ENCODE results near the gene CUX1.
"Not testable (repeated sequence)": the region's sequence is repeated elsewhere in the genome, so short reads cannot be mapped to it uniquely, and the experiment has no call there.

Gene CUX1

DNA sequence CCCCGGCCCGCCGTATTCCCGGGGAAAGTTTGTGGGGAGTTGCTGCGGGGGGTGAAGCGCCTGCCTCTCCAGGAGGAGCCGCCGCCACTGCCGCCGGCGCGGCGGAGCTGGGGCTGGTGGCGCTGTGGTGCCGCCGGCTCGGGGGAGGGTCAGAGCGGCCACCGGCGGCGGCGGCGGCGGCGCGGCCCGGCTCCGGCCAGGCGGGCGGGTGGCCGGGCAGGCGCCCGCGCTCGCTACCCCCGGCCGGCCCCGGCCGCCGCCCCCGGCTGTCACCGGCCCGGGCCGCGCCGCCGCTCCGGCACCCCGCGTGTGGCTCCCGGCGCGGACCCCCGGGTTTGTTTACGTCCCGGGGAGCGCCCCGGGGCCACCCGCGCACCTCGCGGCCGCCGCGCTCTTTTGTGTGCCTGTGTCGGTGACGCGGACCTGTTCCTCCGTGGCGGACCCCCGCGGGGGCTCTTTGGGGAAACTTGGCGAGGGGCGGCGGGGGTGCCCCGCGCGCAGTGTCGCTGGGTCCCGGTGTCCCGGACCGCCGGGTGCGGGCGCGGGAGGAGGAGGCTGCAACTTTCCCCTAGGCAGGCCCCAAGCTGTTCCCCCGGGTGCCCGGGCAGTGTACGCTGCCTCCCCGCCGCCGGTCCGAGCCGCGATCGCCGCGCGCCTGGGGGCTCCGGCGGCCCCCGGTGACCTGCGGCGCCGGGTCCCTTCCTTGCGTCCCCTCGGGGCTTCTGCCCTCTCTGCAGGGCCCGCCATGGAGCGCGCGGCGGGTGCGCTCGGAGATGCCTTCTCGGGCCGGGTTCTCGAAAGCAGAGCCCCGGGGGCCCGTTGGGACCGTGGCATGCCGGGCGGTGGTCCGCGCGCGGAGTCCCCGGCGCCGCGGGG is 593 bp upstream of the CUX1 start:
- peaks cover 6% of the 10 kb centered on the region for H3K36me3 ChIP-seq (ENCODE audit: control insufficient read depth, insufficient read depth, low read length)
- H3K9me3 ChIP-seq (ENCODE audit: control insufficient read depth, low read length): no peaks in the 10 kb centered on the region
- no peak overlapping the region for H3K27ac ChIP-seq (ENCODE audit: low read depth, low read length, severe bottlenecking)
- 0% methylated on average over 98 of the region's 130 CpGs for WGBS, 2 experiments (ENCODE audit: insufficient coverage in 2 of 2)
- peaks cover 28% of the 10 kb centered on the region for H3K4me1 ChIP-seq (ENCODE audit: control insufficient read depth, insufficient read depth, low read length, poor library complexity, severe bottlenecking)
- H3K4me3 ChIP-seq (ENCODE audit: extremely low read depth, insufficient read depth, low read length, poor library complexity, severe bottlenecking): peak overlapping the region; percentile 81

DNA sequence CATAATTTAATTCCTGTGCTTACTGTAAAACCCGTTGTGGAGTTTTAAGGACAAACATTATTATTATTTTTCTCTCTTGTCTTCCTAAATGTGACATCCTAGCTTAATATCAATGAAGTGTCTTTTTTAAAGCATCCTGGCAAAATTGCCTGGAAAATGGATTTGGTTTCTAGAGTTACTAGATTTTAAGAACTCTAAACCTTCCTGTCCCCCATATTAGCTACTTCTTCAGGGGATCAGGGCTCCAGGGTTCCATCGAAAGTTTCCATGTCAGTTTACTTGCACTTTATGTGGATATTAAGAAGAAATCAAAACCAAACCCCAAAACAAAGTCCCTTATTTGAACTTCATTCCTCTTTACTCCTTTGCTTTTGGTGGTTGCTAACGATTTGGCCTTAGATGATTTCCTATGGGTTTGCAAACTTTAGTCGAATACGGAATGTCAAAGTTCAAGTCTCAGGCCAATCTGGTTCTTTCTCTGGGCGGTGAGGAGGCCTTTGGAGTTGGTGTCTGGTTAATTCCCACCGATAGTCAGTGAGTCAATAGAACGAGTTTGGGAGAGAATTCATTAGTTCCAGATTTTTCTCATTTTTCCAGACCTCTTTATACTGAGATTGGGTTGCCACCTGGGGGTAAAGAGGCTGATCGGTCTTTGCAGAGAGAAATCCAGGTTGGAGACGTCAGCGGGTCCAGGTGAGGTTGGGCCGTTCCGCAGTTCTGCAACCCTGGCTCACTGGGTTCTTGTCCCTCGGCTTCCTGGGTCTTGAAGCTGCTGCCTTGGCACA is 1.1 kb downstream of the CUX1 start:
- H3K4me3 ChIP-seq (ENCODE audit: extremely low read depth, insufficient read depth, low read length, poor library complexity, severe bottlenecking): peak overlapping the region; percentile 81
- WGBS, 2 experiments (ENCODE audit: insufficient coverage in 2 of 2): 46 to 51% methylated on average over 9 to 12 of the region's 14 CpGs
- H3K9me3 ChIP-seq (ENCODE audit: control insufficient read depth, low read length): no peaks in the 10 kb centered on the region

DNA sequence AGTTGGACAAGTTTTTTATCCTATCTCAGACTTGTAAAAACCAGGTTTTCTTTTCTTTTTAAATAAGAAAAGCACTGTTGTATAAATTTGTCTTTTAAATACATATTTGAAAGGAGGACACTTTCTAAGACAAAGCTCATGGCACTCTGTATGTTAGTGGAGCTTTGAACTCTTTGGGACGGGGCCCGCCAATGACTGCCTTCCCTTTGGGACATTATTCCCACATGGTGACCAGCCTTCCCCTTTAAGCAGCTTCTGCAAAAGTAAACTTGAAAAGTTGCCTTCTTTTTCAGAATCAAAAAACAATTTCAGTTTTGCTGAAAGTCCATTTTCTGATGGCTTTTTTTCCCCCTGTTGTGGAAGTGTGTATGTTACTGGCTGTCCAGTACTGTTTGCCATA is 1.8 kb downstream of the CUX1 start:
- 100% methylated on average over 2 of the region's 2 CpGs; no CpG with 5 or more reads in 1 of the 2 experiments for WGBS, 2 experiments (ENCODE audit: insufficient coverage in 2 of 2)
- Histone ChIP-seq H3K27ac (ENCODE audit: low read depth, low read length, severe bottlenecking) (no peak overlapping the region), H3K4me3 (ENCODE audit: extremely low read depth, insufficient read depth, low read length, poor library complexity, severe bottlenecking) (no peak overlapping the region), H3K36me3 (ENCODE audit: control insufficient read depth, insufficient read depth, low read length) (peaks cover 16% of the 10 kb centered on the region), H3K9me3 (ENCODE audit: control insufficient read depth, low read length) (no peaks in the 10 kb centered on the region), H3K4me1 (ENCODE audit: control insufficient read depth, insufficient read depth, low read length, poor library complexity, severe bottlenecking) (peaks cover 31% of the 10 kb centered on the region)

More for the DNA sequence above, 1.1 kb downstream of the CUX1 start:
- Histone ChIP-seq H3K27ac (ENCODE audit: low read depth, low read length, severe bottlenecking) (no peak overlapping the region), H3K4me1 (ENCODE audit: control insufficient read depth, insufficient read depth, low read length, poor library complexity, severe bottlenecking) (peaks cover 31% of the 10 kb centered on the region), H3K36me3 (ENCODE audit: control insufficient read depth, insufficient read depth, low read length) (peaks cover 12% of the 10 kb centered on the region)

DNA sequence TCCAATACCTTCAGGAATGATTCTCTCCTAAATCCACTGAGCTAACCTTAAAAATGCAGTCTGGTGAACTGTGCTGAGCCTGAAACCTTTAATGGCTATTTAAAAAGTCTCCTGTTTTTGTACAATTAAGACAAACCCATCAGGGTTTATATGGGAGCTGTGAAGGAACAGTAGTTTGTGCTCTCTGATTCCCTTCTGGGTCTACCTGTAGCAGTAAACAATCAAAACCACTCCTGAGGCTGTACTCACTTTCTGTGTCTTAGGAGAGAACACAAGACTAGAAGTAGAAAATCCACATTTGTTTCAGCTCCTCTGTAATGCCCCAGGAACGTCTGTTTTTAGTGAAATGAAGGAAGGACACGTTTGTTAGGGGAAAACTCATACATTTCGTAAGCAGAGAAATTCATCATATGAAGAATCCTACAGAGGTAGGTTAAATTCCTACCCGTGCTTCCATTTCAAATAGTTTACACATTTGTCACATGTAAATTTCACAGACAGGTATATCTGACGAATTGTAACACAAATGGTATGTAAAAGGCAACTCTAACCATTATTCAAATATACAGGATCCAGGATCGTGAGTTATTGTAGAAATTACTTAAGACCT is 2.6 kb downstream of the CUX1 start:
- Histone ChIP-seq H3K27ac (ENCODE audit: low read depth, low read length, severe bottlenecking) (no peak overlapping the region), H3K4me3 (ENCODE audit: extremely low read depth, insufficient read depth, low read length, poor library complexity, severe bottlenecking) (no peak overlapping the region), H3K4me1 (ENCODE audit: control insufficient read depth, insufficient read depth, low read length, poor library complexity, severe bottlenecking) (peaks cover 31% of the 10 kb centered on the region)

DNA sequence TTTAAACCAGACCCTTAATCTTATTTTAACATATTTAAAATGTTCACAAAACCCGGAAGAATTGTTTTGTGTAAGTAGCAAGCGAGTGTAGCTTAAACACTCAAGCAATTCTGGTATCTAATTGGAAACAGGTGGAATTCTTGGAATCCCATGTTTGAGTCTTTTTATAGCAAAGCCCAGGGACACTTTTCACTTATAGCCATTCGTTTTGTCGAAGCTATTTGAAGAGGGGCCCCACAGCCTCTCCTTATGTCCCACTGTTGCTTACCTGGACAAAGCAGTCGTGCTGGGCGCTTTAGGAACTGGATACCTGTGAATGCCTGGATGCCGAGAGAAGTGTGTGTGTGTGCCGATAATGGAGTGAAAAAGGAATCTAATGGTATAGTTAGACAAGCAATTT is 3.3 kb downstream of the CUX1 start:
- Histone ChIP-seq H3K4me3 (ENCODE audit: extremely low read depth, insufficient read depth, low read length, poor library complexity, severe bottlenecking) (no peak overlapping the region), H3K36me3 (ENCODE audit: control insufficient read depth, insufficient read depth, low read length) (peaks cover 16% of the 10 kb centered on the region), H3K4me1 (ENCODE audit: control insufficient read depth, insufficient read depth, low read length, poor library complexity, severe bottlenecking) (peaks cover 36% of the 10 kb centered on the region), H3K9me3 (ENCODE audit: control insufficient read depth, low read length) (no peaks in the 10 kb centered on the region), H3K27ac (ENCODE audit: low read depth, low read length, severe bottlenecking) (no peak overlapping the region)
- WGBS, 2 experiments (ENCODE audit: insufficient coverage in 2 of 2): 65 to 86% methylated on average over 5 to 7 of the region's 8 CpGs

More for the DNA sequence above, 2.6 kb downstream of the CUX1 start:
- Histone ChIP-seq H3K9me3 (ENCODE audit: control insufficient read depth, low read length) (no peaks in the 10 kb centered on the region), H3K36me3 (ENCODE audit: control insufficient read depth, insufficient read depth, low read length) (peaks cover 16% of the 10 kb centered on the region)
- WGBS, 2 experiments (ENCODE audit: insufficient coverage in 2 of 2): 50 to 70% methylated on average over 2 of the region's 6 CpGs

DNA sequence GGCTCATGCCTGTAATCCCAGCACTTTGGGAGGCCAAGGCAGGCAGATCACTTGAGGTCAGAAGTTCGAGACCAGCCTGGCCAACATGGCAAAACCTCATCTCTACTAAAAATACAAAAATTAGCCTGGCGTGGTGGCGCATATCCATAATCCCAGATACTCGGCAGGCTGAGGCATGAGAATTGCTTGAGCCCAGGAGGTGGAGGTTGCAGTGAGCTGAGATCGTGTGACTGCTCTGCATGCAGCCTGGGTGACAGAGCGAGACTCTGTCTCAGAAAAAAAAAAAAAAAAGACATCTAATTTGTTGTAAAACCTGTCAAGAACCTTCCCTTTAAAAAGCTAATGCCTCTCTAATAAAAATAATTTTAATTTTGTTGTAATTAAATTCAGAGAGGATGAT is 5.2 kb downstream of the CUX1 start:
- WGBS, 2 experiments (ENCODE audit: insufficient coverage in 2 of 2): 77 to 81% methylated on average over 2 to 3 of the region's 6 CpGs
- H3K27ac ChIP-seq (ENCODE audit: low read depth, low read length, severe bottlenecking): not testable (repeated sequence)

DNA sequence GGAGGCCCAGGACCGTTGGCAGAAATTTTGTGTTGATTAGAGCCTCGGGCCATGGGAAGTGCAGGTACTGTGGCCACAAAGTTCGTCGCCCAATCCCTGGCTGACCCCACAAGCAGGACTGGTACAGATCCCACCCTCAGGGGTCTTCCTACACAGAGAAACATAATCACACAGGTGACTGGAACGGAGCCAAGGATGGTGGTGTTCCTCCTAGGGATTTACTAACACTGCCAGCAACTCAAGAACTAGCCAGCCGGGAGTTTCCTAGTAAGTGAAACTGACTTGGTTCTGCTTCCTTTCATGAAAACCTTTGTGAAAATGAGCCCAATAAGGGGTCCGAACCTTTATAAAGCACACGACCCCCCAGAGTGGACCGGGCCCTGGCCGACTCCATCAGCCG is 5.7 kb downstream of the CUX1 start:
- H3K9me3 ChIP-seq (ENCODE audit: control insufficient read depth, low read length): no peaks in the 10 kb centered on the region
- H3K36me3 ChIP-seq (ENCODE audit: control insufficient read depth, insufficient read depth, low read length): peaks cover 27% of the 10 kb centered on the region
- WGBS, 2 experiments (ENCODE audit: insufficient coverage in 2 of 2): 87 to 92% methylated on average over 6 to 9 of the region's 11 CpGs
- H3K27ac ChIP-seq (ENCODE audit: low read depth, low read length, severe bottlenecking): no peak overlapping the region
- H3K4me3 ChIP-seq (ENCODE audit: extremely low read depth, insufficient read depth, low read length, poor library complexity, severe bottlenecking): no peak overlapping the region
- H3K4me1 ChIP-seq (ENCODE audit: control insufficient read depth, insufficient read depth, low read length, poor library complexity, severe bottlenecking): peaks cover 36% of the 10 kb centered on the region

More for the DNA sequence above, 5.2 kb downstream of the CUX1 start:
- peaks cover 36% of the 10 kb centered on the region for H3K4me1 ChIP-seq (ENCODE audit: control insufficient read depth, insufficient read depth, low read length, poor library complexity, severe bottlenecking)
- H3K36me3 ChIP-seq (ENCODE audit: control insufficient read depth, insufficient read depth, low read length): peaks cover 27% of the 10 kb centered on the region
- H3K4me3 ChIP-seq (ENCODE audit: extremely low read depth, insufficient read depth, low read length, poor library complexity, severe bottlenecking); H3K9me3 ChIP-seq (ENCODE audit: control insufficient read depth, low read length): not testable (repeated sequence)

DNA sequence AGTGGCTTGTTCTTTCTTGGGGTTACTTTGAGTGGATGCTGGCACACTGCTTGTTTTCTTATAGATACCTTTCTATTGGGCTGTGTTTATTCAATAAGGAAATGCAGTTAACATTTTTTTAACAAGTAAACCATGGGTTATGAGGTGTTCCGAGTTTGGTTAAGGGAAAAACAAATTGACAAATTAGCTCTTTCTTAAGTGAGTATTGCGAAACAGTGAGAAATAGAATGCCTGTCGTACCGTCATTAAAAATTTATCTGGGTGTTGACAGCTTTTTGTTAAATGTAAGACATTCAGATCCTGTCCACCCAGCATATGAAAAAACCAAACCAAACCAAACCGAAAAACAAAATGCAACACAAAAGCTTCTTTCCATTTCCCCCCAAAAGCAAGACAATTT is 6.2 kb downstream of the CUX1 start:
- 89 to 100% methylated on average over 3 to 4 of the region's 5 CpGs for WGBS, 2 experiments (ENCODE audit: insufficient coverage in 2 of 2)
- Histone ChIP-seq H3K9me3 (ENCODE audit: control insufficient read depth, low read length) (no peaks in the 10 kb centered on the region), H3K36me3 (ENCODE audit: control insufficient read depth, insufficient read depth, low read length) (peaks cover 27% of the 10 kb centered on the region), H3K4me3 (ENCODE audit: extremely low read depth, insufficient read depth, low read length, poor library complexity, severe bottlenecking) (no peak overlapping the region), H3K27ac (ENCODE audit: low read depth, low read length, severe bottlenecking) (no peak overlapping the region), H3K4me1 (ENCODE audit: control insufficient read depth, insufficient read depth, low read length, poor library complexity, severe bottlenecking) (peaks cover 31% of the 10 kb centered on the region)

DNA sequence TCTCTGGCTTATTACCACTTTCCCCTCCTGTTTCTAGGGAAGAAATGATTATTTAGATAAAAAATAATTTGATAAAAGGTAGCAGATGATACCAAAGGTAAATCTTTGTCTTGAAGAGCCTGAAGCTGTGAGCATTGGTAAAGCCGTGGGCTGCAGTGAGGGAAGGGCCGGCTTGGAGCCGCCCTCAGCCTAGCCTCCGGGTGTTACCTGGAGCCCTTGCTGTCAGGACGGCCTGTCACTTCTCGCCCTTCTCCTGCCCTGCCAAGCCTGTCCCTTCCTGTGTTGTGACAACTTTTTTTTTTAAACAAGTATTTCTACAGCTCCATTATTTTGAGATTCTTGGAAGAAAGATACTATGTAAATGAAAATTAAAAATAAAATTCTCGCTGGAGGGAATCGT is 7.0 kb downstream of the CUX1 start:
- Histone ChIP-seq H3K4me3 (ENCODE audit: extremely low read depth, insufficient read depth, low read length, poor library complexity, severe bottlenecking) (no peak overlapping the region), H3K36me3 (ENCODE audit: control insufficient read depth, insufficient read depth, low read length) (peaks cover 22% of the 10 kb centered on the region), H3K27ac (ENCODE audit: low read depth, low read length, severe bottlenecking) (no peak overlapping the region), H3K9me3 (ENCODE audit: control insufficient read depth, low read length) (no peaks in the 10 kb centered on the region), H3K4me1 (ENCODE audit: control insufficient read depth, insufficient read depth, low read length, poor library complexity, severe bottlenecking) (peaks cover 23% of the 10 kb centered on the region)
- 87 to 90% methylated on average over 5 to 8 of the region's 8 CpGs for WGBS, 2 experiments (ENCODE audit: insufficient coverage in 2 of 2)

DNA sequence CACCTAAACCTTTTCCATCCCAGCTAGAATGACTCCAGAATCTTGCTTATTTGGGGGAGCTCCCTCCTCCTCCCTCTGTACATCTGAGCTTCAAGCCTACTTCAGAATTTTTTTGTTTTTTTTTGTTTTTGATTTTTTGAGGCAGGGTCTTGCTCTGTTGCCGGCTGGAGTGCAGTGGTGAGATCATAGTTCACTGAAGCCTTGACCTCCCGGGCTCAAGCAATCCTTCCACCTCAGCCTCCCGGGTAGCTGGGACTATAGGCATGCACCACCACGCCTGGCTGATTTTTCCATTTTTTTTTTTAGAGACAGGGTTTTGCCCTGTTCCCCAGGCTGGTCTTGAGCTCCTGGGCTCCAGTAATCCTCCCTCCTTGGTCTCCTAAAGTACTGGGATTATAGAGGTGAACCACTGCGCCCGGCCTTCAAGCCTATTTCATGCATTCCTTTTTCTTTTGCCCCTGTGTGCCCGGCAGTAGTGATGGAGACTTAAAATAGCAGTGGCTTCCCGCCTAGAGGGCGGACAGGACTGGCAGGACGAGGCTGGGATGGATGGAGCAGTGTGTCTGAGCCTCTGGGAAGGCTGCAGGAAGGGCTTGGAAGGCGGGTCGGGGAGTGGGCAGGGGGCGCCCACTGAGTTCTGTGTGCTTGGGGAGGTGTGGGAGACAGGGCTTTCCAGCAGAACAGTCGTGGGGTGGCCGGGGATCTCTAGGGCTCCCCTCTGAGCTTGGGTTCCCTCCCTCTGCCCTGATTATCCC is 8.8 kb downstream of the CUX1 start:
- Histone ChIP-seq H3K4me3 (ENCODE audit: extremely low read depth, insufficient read depth, low read length, poor library complexity, severe bottlenecking) (no peak overlapping the region), H3K36me3 (ENCODE audit: control insufficient read depth, insufficient read depth, low read length) (peaks cover 35% of the 10 kb centered on the region), H3K4me1 (ENCODE audit: control insufficient read depth, insufficient read depth, low read length, poor library complexity, severe bottlenecking) (peaks cover 11% of the 10 kb centered on the region), H3K9me3 (ENCODE audit: control insufficient read depth, low read length) (no peaks in the 10 kb centered on the region), H3K27ac (ENCODE audit: low read depth, low read length, severe bottlenecking) (no peak overlapping the region)
- WGBS, 2 experiments (ENCODE audit: insufficient coverage in 2 of 2): 84% methylated on average over 6 to 9 of the region's 15 CpGs

Measured in mesodermal cell (in vitro differentiated cells).